ENCODE data around the gene SMPD3.

Gene SMPD3

DNA sequence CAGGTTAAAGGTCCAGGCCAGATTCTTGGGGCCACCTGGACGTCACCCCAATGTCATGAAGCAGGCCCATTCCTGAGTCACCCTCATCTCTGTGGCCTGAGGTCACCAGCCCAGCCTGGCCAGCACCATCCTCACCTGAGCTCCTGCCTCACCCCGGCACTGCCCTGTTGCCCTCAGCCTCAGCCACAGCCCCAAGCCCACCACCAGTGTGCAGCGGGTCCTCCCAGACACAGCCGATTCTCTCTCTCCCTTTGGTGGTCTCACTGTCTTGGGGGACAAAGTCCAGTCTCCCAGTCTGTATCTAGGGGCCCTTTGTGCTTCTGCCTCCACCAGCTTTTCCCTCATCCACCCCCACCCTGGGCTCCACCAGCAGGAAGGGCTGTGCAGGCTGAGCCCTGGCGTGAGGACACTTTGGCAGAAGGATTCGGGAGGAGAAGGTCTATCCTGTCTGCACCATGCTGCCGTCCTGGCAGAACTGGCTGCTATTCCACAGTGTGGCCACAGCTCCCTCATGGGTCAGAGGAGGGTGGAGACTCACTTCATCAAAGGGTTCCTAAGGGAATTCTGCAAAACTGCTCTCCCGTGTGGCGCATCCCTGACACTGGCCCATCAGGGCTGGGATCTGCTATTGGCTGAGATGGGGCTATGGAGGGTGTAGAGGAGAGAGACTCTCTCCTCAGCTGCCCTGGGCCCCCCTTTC, 73.2 kb downstream of the SMPD3 start:
- no peak for DNase-seq (ENCODE audit: low spot score in 2 of 2)
- Mint-ChIP-seq H3K36me3 (no peaks in the 10 kb centered on the region), H3K27ac (no peak overlapping the region), H3K9me3 (no peaks in the 10 kb centered on the region), H3K27me3 (no peaks in the 10 kb centered on the region), H3K4me1 (peaks cover 20% of the 10 kb centered on the region), H3K4me3 (no peak overlapping the region)
- ATAC-seq (ENCODE audit: low read depth): no peak

GRCh38 chr16:68374246-68374805, 74.0 kb downstream of the SMPD3 start:
- Mint-ChIP-seq H3K36me3 (no peaks in the 10 kb centered on the region), H3K27ac (no peak overlapping the region), H3K27me3 (no peaks in the 10 kb centered on the region), H3K4me1 (peaks cover 22% of the 10 kb centered on the region), H3K9me3 (no peaks in the 10 kb centered on the region), H3K4me3 (no peak overlapping the region)
- DNase-seq (ENCODE audit: low spot score in 2 of 2) (no peak), ATAC-seq (ENCODE audit: low read depth) (no peak)

DNA sequence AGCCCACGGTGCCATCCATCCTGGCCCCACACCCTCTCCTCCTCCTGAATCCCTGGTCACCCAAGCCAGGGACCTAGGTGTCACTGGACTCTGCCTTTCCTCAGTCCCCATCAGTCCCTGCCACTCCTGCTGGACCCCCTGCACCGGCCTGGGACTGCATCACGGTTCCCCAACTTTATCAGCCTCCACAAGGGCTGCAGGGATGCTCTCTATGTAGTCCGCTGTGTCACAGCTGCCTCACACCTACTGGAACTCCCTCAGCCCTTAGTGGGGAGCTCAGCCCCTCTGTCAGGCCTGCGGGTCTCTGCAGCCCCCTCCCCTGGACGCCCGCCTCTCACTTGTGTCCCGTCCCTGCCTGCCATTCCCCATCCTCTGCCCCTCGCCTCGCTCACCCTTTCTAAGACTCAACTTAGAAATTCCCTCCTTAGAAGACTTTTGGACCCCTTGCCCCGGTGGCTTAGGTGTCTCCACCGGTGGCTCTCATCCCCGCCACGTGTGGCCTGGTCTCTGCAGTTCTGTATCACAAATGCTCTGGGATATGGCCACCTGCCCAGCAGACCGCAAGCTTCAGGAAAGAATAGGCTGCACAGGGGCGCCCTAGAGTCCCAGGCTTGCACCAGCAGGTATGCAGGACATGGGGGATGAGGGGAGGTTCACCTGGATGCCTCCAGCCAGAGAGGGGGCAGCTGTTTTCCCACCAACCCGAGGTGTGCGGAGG, 74.6 kb downstream of the SMPD3 start:
- no peak overlapping the region for H3K27ac Mint-ChIP-seq
- no peak for DNase-seq (ENCODE audit: low spot score in 2 of 2)
- H3K27me3 Mint-ChIP-seq: no peaks in the 10 kb centered on the region
- ATAC-seq (ENCODE audit: low read depth): no peak
- H3K4me3 Mint-ChIP-seq: no peak overlapping the region
- H3K4me1 Mint-ChIP-seq: peaks cover 21% of the 10 kb centered on the region
- no peaks in the 10 kb centered on the region for H3K9me3 Mint-ChIP-seq
- no peaks in the 10 kb centered on the region for H3K36me3 Mint-ChIP-seq

DNA sequence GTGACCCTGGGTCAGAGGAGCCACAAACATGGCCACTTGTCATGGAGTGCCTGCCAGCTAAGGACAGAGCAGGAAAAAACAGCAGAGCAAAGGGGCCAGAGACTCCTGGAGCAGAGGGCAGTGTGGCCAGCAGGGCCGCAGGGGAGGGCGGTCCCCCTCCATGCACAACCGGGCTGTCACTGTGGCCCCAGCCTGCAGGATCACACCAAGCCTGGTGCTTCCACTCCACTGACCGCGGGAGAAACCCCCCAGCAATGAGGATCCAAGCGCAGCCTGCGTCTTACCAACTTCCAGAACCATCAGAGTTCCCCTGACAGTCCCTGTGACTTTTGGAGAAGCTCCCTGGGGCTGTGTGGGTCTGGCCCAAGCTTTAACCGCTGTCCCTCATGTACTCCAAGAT, 75.5 kb downstream of the SMPD3 start:
- no peak for ATAC-seq (ENCODE audit: low read depth)
- Mint-ChIP-seq H3K4me1 (peaks cover 30% of the 10 kb centered on the region), H3K27me3 (no peaks in the 10 kb centered on the region), H3K36me3 (no peaks in the 10 kb centered on the region), H3K4me3 (no peak overlapping the region), H3K9me3 (no peaks in the 10 kb centered on the region), H3K27ac (no peak overlapping the region)
- DNase-seq (ENCODE audit: low spot score in 2 of 2): no peak

GRCh38 chr16:68372381-68372720, 76.0 kb downstream of the SMPD3 start:
- Mint-ChIP-seq H3K9me3 (no peaks in the 10 kb centered on the region), H3K4me1 (peaks cover 34% of the 10 kb centered on the region), H3K36me3 (no peaks in the 10 kb centered on the region), H3K4me3 (no peak overlapping the region), H3K27me3 (no peaks in the 10 kb centered on the region), H3K27ac (no peak overlapping the region)
- DNase-seq (ENCODE audit: low spot score in 2 of 2): no peak
- ATAC-seq (ENCODE audit: low read depth): no peak

DNA sequence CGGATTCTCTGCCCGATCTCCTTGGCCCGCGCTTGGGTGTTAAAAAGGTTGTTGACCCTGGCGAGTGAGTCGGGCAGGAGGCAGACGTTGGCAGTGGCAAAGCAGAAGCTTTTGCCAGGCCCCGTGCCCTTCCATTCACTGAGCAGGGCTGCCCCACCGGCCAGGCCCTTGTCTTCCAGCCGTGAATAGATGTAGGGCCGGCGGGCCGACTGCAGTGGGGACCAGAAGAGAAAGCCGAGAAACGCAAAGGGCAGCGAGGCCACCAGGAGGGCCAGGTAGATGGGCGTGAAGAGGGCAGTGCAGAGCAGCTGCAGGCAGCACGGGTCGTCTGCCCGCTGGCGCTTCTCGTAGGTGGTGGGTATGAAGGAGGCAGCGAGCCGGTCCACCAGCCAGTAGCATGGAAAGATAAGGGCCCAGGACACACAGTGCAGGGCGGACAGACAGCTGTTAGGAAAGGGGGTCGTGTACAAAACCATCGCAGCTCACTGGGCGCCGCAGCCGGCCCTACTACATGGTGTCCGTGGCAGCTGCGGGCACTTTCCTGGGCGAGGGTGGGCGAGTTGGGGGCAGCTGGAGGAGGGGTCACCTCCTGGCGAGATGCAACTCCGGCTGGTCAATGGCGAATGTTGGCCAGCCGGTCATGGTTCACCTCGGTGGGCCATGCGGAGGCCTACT, 76.5 kb downstream of the SMPD3 start:
- H3K4me3 Mint-ChIP-seq: no peak overlapping the region
- H3K27ac Mint-ChIP-seq: no peak overlapping the region
- DNase-seq (ENCODE audit: low spot score in 2 of 2) (no peak), ATAC-seq (ENCODE audit: low read depth) (no peak)
- no peaks in the 10 kb centered on the region for H3K9me3 Mint-ChIP-seq
- H3K4me1 Mint-ChIP-seq: peaks cover 37% of the 10 kb centered on the region
- no peaks in the 10 kb centered on the region for H3K27me3 Mint-ChIP-seq
- no peaks in the 10 kb centered on the region for H3K36me3 Mint-ChIP-seq

DNA sequence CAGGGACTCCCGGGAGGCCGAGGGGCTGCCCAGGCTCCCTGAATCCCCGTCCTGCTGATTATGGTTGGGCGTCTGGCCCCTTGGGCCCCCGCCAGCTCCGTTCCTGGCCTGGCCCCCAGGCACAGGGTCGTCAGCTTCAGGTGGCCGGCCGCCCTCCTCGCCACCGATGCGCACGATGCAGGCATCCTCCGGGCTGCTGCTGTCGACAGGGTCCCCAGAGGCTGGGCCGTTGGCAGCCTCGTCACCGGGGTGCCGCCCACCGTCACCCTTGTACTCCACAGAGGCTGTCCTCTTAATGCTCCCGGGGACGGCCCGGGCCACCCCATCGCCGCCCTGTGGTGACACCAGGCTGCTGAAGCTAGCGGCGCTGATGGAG, 77.0 kb downstream of the SMPD3 start:
- Mint-ChIP-seq H3K4me3 (peak overlapping the region; percentile 84), H3K27me3 (no peaks in the 10 kb centered on the region), H3K9me3 (no peaks in the 10 kb centered on the region), H3K4me1 (peaks cover 39% of the 10 kb centered on the region), H3K27ac (no peak overlapping the region), H3K36me3 (no peaks in the 10 kb centered on the region)
- ATAC-seq (ENCODE audit: low read depth) (no peak), DNase-seq (ENCODE audit: low spot score in 2 of 2) (no peak)

- H3K27me3 Mint-ChIP-seq: no peaks in the 10 kb centered on the region
- DNase-seq (ENCODE audit: low spot score in 2 of 2): no peak
- ATAC-seq (ENCODE audit: low read depth): peak; percentile 46
- H3K27ac Mint-ChIP-seq: peak overlapping the region; percentile 90
- H3K4me3 Mint-ChIP-seq: peak overlapping the region; percentile 84
- peaks cover 43% of the 10 kb centered on the region for H3K4me1 Mint-ChIP-seq
- no peaks in the 10 kb centered on the region for H3K36me3 Mint-ChIP-seq
- H3K9me3 Mint-ChIP-seq: no peaks in the 10 kb centered on the region
Observed at GRCh38 chr16:68370581-68371275, 77.6 kb downstream of the SMPD3 start.

- peak overlapping the region; percentile 84 for H3K4me3 Mint-ChIP-seq
- DNase-seq (ENCODE audit: low spot score in 2 of 2) (no peak), ATAC-seq (ENCODE audit: low read depth) (peak; percentile 17)
- peak overlapping the region; percentile 90 for H3K27ac Mint-ChIP-seq
- H3K4me1 Mint-ChIP-seq: peaks cover 50% of the 10 kb centered on the region
- H3K27me3 Mint-ChIP-seq: no peaks in the 10 kb centered on the region
- H3K9me3 Mint-ChIP-seq: no peaks in the 10 kb centered on the region
- H3K36me3 Mint-ChIP-seq: no peaks in the 10 kb centered on the region
Observed at GRCh38 chr16:68369697-68370580, 78.4 kb downstream of the SMPD3 start.

- Mint-ChIP-seq H3K9me3 (no peaks in the 10 kb centered on the region), H3K4me1 (peaks cover 50% of the 10 kb centered on the region), H3K27me3 (no peaks in the 10 kb centered on the region), H3K27ac (peak overlapping the region; percentile 90), H3K4me3 (peak overlapping the region; percentile 84), H3K36me3 (no peaks in the 10 kb centered on the region)
- DNase-seq (ENCODE audit: low spot score in 2 of 2): no peak
- ATAC-seq (ENCODE audit: low read depth): no peak
Observed at GRCh38 chr16:68369168-68369567, 79.1 kb downstream of the SMPD3 start.

DNA sequence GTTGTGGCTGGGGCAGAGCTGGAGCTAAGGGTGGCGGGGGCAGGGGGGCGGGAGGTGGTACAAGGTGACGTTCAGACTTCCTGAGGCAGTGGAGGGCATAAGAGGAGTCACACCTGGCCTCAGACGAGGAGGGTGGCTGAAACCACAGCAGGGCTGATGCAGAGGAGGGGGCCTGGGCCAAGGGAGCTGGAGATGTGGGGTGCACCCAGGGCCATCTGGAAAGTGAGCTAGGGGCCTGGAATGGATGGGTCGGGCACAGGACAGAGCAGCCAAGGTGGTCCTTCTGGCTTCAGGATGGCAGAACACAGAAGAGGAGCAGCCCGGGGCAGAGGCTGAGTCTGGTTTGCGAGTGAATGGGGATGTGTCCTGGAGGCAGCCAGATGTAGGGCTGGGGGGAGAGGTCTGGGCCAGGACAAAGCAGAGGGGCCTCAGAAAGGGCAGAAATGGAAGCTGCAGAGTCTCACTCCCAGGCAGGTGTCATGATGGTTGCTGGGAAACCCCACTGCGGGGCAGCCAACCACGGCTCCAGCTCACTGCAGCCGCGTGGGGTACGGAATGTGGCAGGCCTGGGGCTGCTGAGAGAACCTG, 79.9 kb downstream of the SMPD3 start:
- Mint-ChIP-seq H3K36me3 (no peaks in the 10 kb centered on the region), H3K9me3 (no peaks in the 10 kb centered on the region), H3K4me3 (peak overlapping the region; percentile 84), H3K4me1 (peaks cover 50% of the 10 kb centered on the region), H3K27ac (peak overlapping the region; percentile 90), H3K27me3 (no peaks in the 10 kb centered on the region)
- ATAC-seq (ENCODE audit: low read depth): peak; percentile 83
- peak; percentile 46 to 53 for DNase-seq (ENCODE audit: low spot score in 2 of 2)

DNA sequence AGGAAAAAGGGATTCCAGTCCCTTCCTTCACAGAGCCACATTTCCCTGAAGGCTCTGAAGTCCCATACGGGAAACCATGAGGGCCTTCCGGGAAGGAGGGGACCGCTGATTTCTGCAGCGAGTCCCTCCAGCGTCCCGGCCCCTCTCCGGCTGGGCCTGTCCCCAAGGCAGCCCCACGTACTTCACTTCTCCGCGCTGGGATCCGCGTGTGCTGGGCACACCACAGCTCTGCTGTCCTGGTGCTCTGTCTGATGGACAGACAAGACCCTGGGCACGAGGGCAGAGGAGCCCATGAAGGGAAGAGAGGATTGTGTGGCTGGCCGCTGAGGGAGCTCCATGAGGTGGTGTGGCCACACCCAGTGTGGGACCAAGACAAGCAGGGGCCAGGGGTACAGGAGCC, 80.4 kb downstream of the SMPD3 start:
- H3K4me1 Mint-ChIP-seq: peaks cover 50% of the 10 kb centered on the region
- no peaks in the 10 kb centered on the region for H3K27me3 Mint-ChIP-seq
- H3K27ac Mint-ChIP-seq: peak overlapping the region; percentile 90
- no peaks in the 10 kb centered on the region for H3K36me3 Mint-ChIP-seq
- H3K4me3 Mint-ChIP-seq: peak overlapping the region; percentile 84
- ATAC-seq (ENCODE audit: low read depth) (no peak), DNase-seq (ENCODE audit: low spot score in 2 of 2) (no peak)
- H3K9me3 Mint-ChIP-seq: no peaks in the 10 kb centered on the region

- no peak for ATAC-seq (ENCODE audit: low read depth)
- DNase-seq (ENCODE audit: low spot score in 2 of 2): no peak
- H3K27ac Mint-ChIP-seq: peak overlapping the region; percentile 90
- no peak overlapping the region for H3K4me3 Mint-ChIP-seq
- no peaks in the 10 kb centered on the region for H3K27me3 Mint-ChIP-seq
- H3K4me1 Mint-ChIP-seq: peaks cover 48% of the 10 kb centered on the region
- H3K9me3 Mint-ChIP-seq: no peaks in the 10 kb centered on the region
- no peaks in the 10 kb centered on the region for H3K36me3 Mint-ChIP-seq
Observed at GRCh38 chr16:68367440-68367839, 80.9 kb downstream of the SMPD3 start.
